ENCODE measurements around the gene SDCBP2.

SDCBP2 gene

GRCh38 chr20:1328680-1329330 is at the start of gene SDCBP2:
SDCBP2 (minus strand) TSS chr20:1329139; CDS start chr20:1320416, 8,723 bp downstream.
- DNase-seq: no peak

GRCh38 chr20:1378735-1379125 is 49.8 kb upstream of the SDCBP2 start:
- DNase-seq: no peak

GRCh38 chr20:1377984-1378734 is 49.2 kb upstream of the SDCBP2 start:
- DNase-seq: no peak

GRCh38 chr20:1377341-1377871 is 48.5 kb upstream of the SDCBP2 start:
- DNase-seq: no peak

GRCh38 chr20:1376408-1377270 is 47.7 kb upstream of the SDCBP2 start:
- DNase-seq: no peak

GRCh38 chr20:1376007-1376406 is 47.1 kb upstream of the SDCBP2 start:
- DNase-seq: no peak

- no peak for DNase-seq
Observed at GRCh38 chr20:1375515-1375914, 46.6 kb upstream of the SDCBP2 start.

GRCh38 chr20:1374246-1374645 is 45.3 kb upstream of the SDCBP2 start:
- no peak for DNase-seq

- DNase-seq: no peak
Observed at GRCh38 chr20:1373614-1374013, 44.7 kb upstream of the SDCBP2 start.

- DNase-seq: no peak
Observed at GRCh38 chr20:1373036-1373435, 44.1 kb upstream of the SDCBP2 start.

- DNase-seq: no peak
Observed at GRCh38 chr20:1371830-1372539, 43.0 kb upstream of the SDCBP2 start.

- DNase-seq: no peak
Observed at GRCh38 chr20:1371202-1371782, 42.4 kb upstream of the SDCBP2 start.

- DNase-seq: no peak
Observed at GRCh38 chr20:1370548-1371110, 41.7 kb upstream of the SDCBP2 start.

- DNase-seq: no peak
Observed at GRCh38 chr20:1369970-1370369, 41.0 kb upstream of the SDCBP2 start.

GRCh38 chr20:1368448-1369199 is 39.7 kb upstream of the SDCBP2 start:
- no peak for DNase-seq

- no peak for DNase-seq
Observed at GRCh38 chr20:1367479-1367878, 38.5 kb upstream of the SDCBP2 start.

GRCh38 chr20:1364106-1364505 is 35.2 kb upstream of the SDCBP2 start:
- no peak for DNase-seq

GRCh38 chr20:1363522-1363921 is 34.6 kb upstream of the SDCBP2 start:
- no peak for DNase-seq

- DNase-seq: no peak
Observed at GRCh38 chr20:1362484-1362883, 33.5 kb upstream of the SDCBP2 start.

GRCh38 chr20:1360094-1360846 is 31.3 kb upstream of the SDCBP2 start:
- no peak for DNase-seq
